Keratinocyte (primary cell): ENCODE data around the gene KIF16B.

Source experiments
- CTCF ChIP-seq, 3 experiments: IDR thresholded peaks in 1 of 3; conservative IDR thresholded peaks in 1 of 3; optimal IDR thresholded peaks in 1 of 3; 2 replicates in 2 of 3; 3 replicates in 1 of 3; pipeline versions ENCODE3 to v1.5.1; 2011; ENCODE audit warnings: low read length in 3 of 3, mild to moderate bottlenecking in 3 of 3, moderate library complexity in 2 of 3, control low read depth in 1 of 3, inconsistent platforms in 1 of 3; ENCODE audit not compliant: insufficient read depth in 2 of 3; ENCODE audit errors: extremely low read depth in 1 of 3
- EZH2 ChIP-seq: IDR thresholded peaks from one replicate; pipeline ENCODE4 v1.6.1; 2012; ENCODE audit warnings: inconsistent platforms, mild to moderate bottlenecking, low read length, moderate library complexity

GRCh38 chr20:16566080-16566479 is 7.2 kb downstream of the KIF16B start:
- TF ChIP-seq CTCF (optimal IDR thresholded peaks at IDR 0.05 in 1 of 3, IDR thresholded peaks at IDR 0.05 in 1 of 3, conservative IDR thresholded peaks at IDR 0.05 in 1 of 3; ENCODE audit: extremely low read depth in 1 of 3, insufficient read depth in 2 of 3, low read length in 3 of 3) (no peak), EZH2 (no peak)
